ENCODE measurements around the gene R3HDM1. TPM values are rescaled to one million over a fixed set of nuclear protein-coding genes. Genes with fewer than 3 reads are reported as not detected.
A peak's percentile ranks its signal among the peaks of the same experiment; 100 is the strongest.
"Not testable (repeated sequence)": the region's sequence is repeated elsewhere in the genome, so short reads cannot be mapped to it uniquely, and the experiment has no call there.

Gene R3HDM1
- total and polyA plus RNA-seq, 4 experiments from 2014 or later: 8.2 to 42.3 (median 32.2) TPM

DNA sequence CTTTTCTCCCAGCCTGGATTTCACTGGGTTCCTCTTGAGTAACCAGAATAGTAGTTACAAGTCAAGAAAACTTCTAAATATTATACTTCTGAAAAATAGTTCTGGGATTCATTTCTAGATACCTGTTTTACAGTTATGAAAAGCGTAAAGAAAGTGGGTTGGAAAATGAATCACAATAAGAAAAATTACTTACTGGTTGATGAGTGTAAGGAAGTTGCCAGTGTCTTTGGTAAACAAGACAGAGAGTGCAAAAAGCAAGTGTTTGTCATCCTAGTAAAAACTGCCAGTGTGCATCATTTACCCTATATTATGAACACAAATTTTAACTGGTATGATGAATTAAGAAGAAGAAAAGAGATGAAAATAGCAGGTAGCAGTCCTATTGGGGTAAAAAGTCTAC lies 88.9 kb downstream of the R3HDM1 start:
- Histone ChIP-seq H3K27me3 (ENCODE audit: insufficient read depth, low read length) (no peaks in the 10 kb centered on the region), H3K4me3 (ENCODE audit: low read length in 2 of 2) (no peak overlapping the region), H3K36me3 (ENCODE audit: insufficient read depth, low read length) (no peaks in the 10 kb centered on the region), H3K4me1 (ENCODE audit: insufficient read depth, low read length) (no peaks in the 10 kb centered on the region), H3K9me3 (ENCODE audit: control insufficient read depth in 1 of 2, low read length in 2 of 2) (no peaks in the 10 kb centered on the region), H3K27ac (ENCODE audit: low read depth, low read length) (no peak overlapping the region)
- DNase-seq: no peak
- ChIA-PET CTCF (ENCODE audit: partially characterized antibody) (interaction anchor here (1.1 kb wide), 1 partner anchor 616 kb away, joined by 3 read pairs; no protein-coding TSS in a partner anchor), POLR2A (ENCODE audit: partially characterized antibody) (no interaction called here)
- Mint-ChIP-seq H3K36me3 (peaks cover 23 to 36% of the 10 kb centered on the region in 2 donors), H3K27ac (no peak overlapping the region), H3K4me3 (no peak overlapping the region), H3K9me3 (no peaks in the 10 kb centered on the region), H3K4me1 (no peaks in the 10 kb centered on the region), H3K27me3 (no peaks in the 10 kb centered on the region)
- intact Hi-C loops (cut with micrococcal nuclease): no loop called here

- POLR2A ChIA-PET (ENCODE audit: partially characterized antibody): no interaction called here
- no peak for DNase-seq
Observed at GRCh38 chr2:135629520-135629919, 98.2 kb downstream of the R3HDM1 start.

GRCh38 chr2:135630034-135630433 lies 98.8 kb downstream of the R3HDM1 start:
- H3K9me3 Mint-ChIP-seq; H3K4me1 ChIP-seq (ENCODE audit: insufficient read depth, low read length); H3K9me3 ChIP-seq (ENCODE audit: control insufficient read depth in 1 of 2, low read length in 2 of 2); H3K4me3 Mint-ChIP-seq; H3K27me3 Mint-ChIP-seq; CTCF ChIA-PET (ENCODE audit: partially characterized antibody); intact Hi-C loops (cut with micrococcal nuclease); H3K4me1 Mint-ChIP-seq; H3K27me3 ChIP-seq (ENCODE audit: insufficient read depth, low read length); H3K27ac ChIP-seq (ENCODE audit: low read depth, low read length); POLR2A ChIA-PET (ENCODE audit: partially characterized antibody); H3K36me3 ChIP-seq (ENCODE audit: insufficient read depth, low read length); H3K27ac Mint-ChIP-seq; DNase-seq; H3K4me3 ChIP-seq (ENCODE audit: low read length in 2 of 2): not testable (repeated sequence)
- H3K36me3 Mint-ChIP-seq: peaks cover 12 to 20% of the 10 kb centered on the region in 2 donors

More at GRCh38 chr2:135629520-135629919, 98.2 kb downstream of the R3HDM1 start:
- no peak overlapping the region for H3K27ac ChIP-seq (ENCODE audit: low read depth, low read length)
- Mint-ChIP-seq H3K4me3 (no peak overlapping the region), H3K4me1 (no peaks in the 10 kb centered on the region), H3K9me3 (no peaks in the 10 kb centered on the region), H3K27ac (no peak overlapping the region), H3K36me3 (peaks cover 17 to 24% of the 10 kb centered on the region in 2 donors), H3K27me3 (no peaks in the 10 kb centered on the region)
- no peaks in the 10 kb centered on the region for H3K27me3 ChIP-seq (ENCODE audit: insufficient read depth, low read length)
- intact Hi-C loops (cut with micrococcal nuclease): no loop called here
- H3K36me3 ChIP-seq (ENCODE audit: insufficient read depth, low read length): no peaks in the 10 kb centered on the region
- H3K4me1 ChIP-seq (ENCODE audit: insufficient read depth, low read length): no peaks in the 10 kb centered on the region
- CTCF ChIA-PET (ENCODE audit: partially characterized antibody): no interaction called here
- no peaks in the 10 kb centered on the region for H3K9me3 ChIP-seq (ENCODE audit: control insufficient read depth in 1 of 2, low read length in 2 of 2)
- no peak overlapping the region for H3K4me3 ChIP-seq (ENCODE audit: low read length in 2 of 2)

- no peaks in the 10 kb centered on the region for H3K27me3 Mint-ChIP-seq
- POLR2A ChIA-PET (ENCODE audit: partially characterized antibody): no interaction called here
- H3K9me3 Mint-ChIP-seq: no peaks in the 10 kb centered on the region
Observed at GRCh38 chr2:135630488-135630887, 99.2 kb downstream of the R3HDM1 start.

GRCh38 chr2:135633582-135633981 lies 102.3 kb downstream of the R3HDM1 start:
- no peak overlapping the region for H3K27ac Mint-ChIP-seq
- H3K9me3 Mint-ChIP-seq: no peaks in the 10 kb centered on the region
- H3K36me3 Mint-ChIP-seq: peaks cover 23 to 43% of the 10 kb centered on the region in 2 donors
- DNase-seq: no peak
- H3K27me3 Mint-ChIP-seq: no peaks in the 10 kb centered on the region
- POLR2A ChIA-PET (ENCODE audit: partially characterized antibody): interaction anchor here (1.1 kb wide), 1 partner anchor 103 kb away, joined by 3 read pairs; the partner anchor contains the start of genes R3HDM1 and ZRANB3
- Histone ChIP-seq H3K27me3 (ENCODE audit: insufficient read depth, low read length) (no peaks in the 10 kb centered on the region), H3K4me3 (ENCODE audit: low read length in 2 of 2) (no peak overlapping the region), H3K4me1 (ENCODE audit: insufficient read depth, low read length) (no peaks in the 10 kb centered on the region), H3K27ac (ENCODE audit: low read depth, low read length) (no peak overlapping the region), H3K9me3 (ENCODE audit: control insufficient read depth in 1 of 2, low read length in 2 of 2) (no peaks in the 10 kb centered on the region), H3K36me3 (ENCODE audit: insufficient read depth, low read length) (peaks cover 3% of the 10 kb centered on the region)
- H3K4me1 Mint-ChIP-seq: peaks cover 0 to 2% (median under 1%) of the 10 kb centered on the region in 4 donors
- CTCF ChIA-PET (ENCODE audit: partially characterized antibody): interaction anchor here (1.8 kb wide), 1 partner anchor 76 kb away, joined by 6 read pairs; no protein-coding TSS in a partner anchor
- no peak overlapping the region for H3K4me3 Mint-ChIP-seq
- intact Hi-C loops (cut with micrococcal nuclease): no loop called here

More at GRCh38 chr2:135630488-135630887, 99.2 kb downstream of the R3HDM1 start:
- H3K9me3 ChIP-seq (ENCODE audit: control insufficient read depth in 1 of 2, low read length in 2 of 2): no peaks in the 10 kb centered on the region
- Mint-ChIP-seq H3K27ac (peak overlapping the region in 3 of 7 donors; percentile 19 to 43 (median 37)), H3K36me3 (peaks cover 10 to 23% of the 10 kb centered on the region in 2 donors), H3K4me1 (no peaks in the 10 kb centered on the region), H3K4me3 (no peak overlapping the region)
- H3K4me1 ChIP-seq (ENCODE audit: insufficient read depth, low read length): no peaks in the 10 kb centered on the region
- CTCF ChIA-PET (ENCODE audit: partially characterized antibody): no interaction called here
- H3K4me3 ChIP-seq (ENCODE audit: low read length in 2 of 2): no peak overlapping the region
- no peak for DNase-seq
- intact Hi-C loops (cut with micrococcal nuclease): no loop called here
- no peaks in the 10 kb centered on the region for H3K27me3 ChIP-seq (ENCODE audit: insufficient read depth, low read length)
- no peak overlapping the region for H3K27ac ChIP-seq (ENCODE audit: low read depth, low read length)
- H3K36me3 ChIP-seq (ENCODE audit: insufficient read depth, low read length): no peaks in the 10 kb centered on the region

DNA sequence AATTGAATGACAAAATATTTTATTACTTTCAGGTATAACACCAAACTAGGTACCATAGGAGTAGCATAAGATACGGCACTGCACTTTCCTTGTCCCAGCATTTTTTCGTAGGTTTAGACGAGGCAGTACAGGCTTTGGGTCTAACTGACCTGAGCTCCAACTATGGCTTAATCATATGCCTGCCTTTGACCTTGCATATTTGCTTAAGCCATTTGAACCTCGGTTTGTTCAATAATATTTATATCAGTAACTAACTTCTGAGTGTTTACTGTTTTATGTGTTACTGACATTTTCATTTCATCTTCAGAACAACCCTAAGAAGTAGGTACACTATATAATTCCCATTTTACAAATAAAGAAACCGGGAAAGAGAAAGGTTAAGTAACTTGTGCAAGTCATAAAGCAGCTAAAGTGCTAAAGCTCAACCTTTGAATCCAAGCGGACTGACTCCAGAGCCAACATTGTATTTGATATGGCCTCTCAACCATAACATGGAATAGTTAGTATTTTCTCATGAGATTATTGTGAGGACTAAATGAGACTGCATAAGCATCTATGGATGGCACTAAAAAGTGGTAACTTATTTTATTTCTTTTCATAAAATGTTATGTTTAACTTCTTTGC lies 104.0 kb downstream of the R3HDM1 start:
- H3K4me1 ChIP-seq (ENCODE audit: insufficient read depth, low read length): no peaks in the 10 kb centered on the region
- H3K27ac ChIP-seq (ENCODE audit: low read depth, low read length): no peak overlapping the region
- no peak overlapping the region for H3K4me3 ChIP-seq (ENCODE audit: low read length in 2 of 2)
- Mint-ChIP-seq H3K4me3 (no peak overlapping the region), H3K4me1 (peaks cover 0 to 2% (median under 1%) of the 10 kb centered on the region in 4 donors), H3K36me3 (peaks cover 23 to 53% of the 10 kb centered on the region in 2 donors), H3K27me3 (no peaks in the 10 kb centered on the region), H3K27ac (no peak overlapping the region), H3K9me3 (no peaks in the 10 kb centered on the region)
- H3K27me3 ChIP-seq (ENCODE audit: insufficient read depth, low read length): no peaks in the 10 kb centered on the region
- intact Hi-C loops (cut with micrococcal nuclease): no loop called here
- POLR2A ChIA-PET (ENCODE audit: partially characterized antibody): no interaction called here
- no peak for DNase-seq
- CTCF ChIA-PET (ENCODE audit: partially characterized antibody): interaction anchor here (2.2 kb wide), 1 partner anchor 631 kb away, joined by 5 read pairs; no protein-coding TSS in a partner anchor
- no peaks in the 10 kb centered on the region for H3K9me3 ChIP-seq (ENCODE audit: control insufficient read depth in 1 of 2, low read length in 2 of 2)
- peaks cover 7% of the 10 kb centered on the region for H3K36me3 ChIP-seq (ENCODE audit: insufficient read depth, low read length)

DNA sequence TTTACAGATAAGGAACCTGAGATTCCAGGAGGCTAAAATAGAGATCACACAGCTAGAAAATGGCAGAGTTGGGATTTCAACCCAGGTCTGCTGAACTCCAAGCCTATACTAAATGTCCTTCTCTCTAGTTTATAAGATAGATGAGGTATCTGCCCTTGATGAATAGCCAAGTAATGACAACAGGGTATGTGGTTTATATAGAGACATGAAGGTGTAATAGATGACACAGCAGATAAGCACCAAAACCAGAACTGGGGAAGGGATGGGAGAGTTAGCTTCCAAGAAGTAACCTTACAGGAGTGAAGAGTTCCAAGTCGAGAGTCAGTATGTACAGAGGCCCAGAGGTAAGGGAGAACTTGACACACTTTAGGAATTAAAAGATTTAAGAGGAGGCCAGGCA lies 105.7 kb downstream of the R3HDM1 start:
- H3K27me3 ChIP-seq (ENCODE audit: insufficient read depth, low read length): no peaks in the 10 kb centered on the region
- H3K9me3 Mint-ChIP-seq: no peaks in the 10 kb centered on the region
- ChIA-PET CTCF (ENCODE audit: partially characterized antibody) (no interaction called here), POLR2A (ENCODE audit: partially characterized antibody) (no interaction called here)
- no peaks in the 10 kb centered on the region for H3K9me3 ChIP-seq (ENCODE audit: control insufficient read depth in 1 of 2, low read length in 2 of 2)
- intact Hi-C loops (cut with micrococcal nuclease): no loop called here
- H3K27ac Mint-ChIP-seq: peak overlapping the region in 3 of 7 donors; percentile 3 to 54 (median 46)
- H3K4me3 Mint-ChIP-seq: no peak overlapping the region
- H3K4me3 ChIP-seq (ENCODE audit: low read length in 2 of 2): no peak overlapping the region
- peaks cover 7% of the 10 kb centered on the region for H3K36me3 ChIP-seq (ENCODE audit: insufficient read depth, low read length)
- H3K36me3 Mint-ChIP-seq: peaks cover 29 to 54% of the 10 kb centered on the region in 2 donors
- DNase-seq: no peak
- H3K27ac ChIP-seq (ENCODE audit: low read depth, low read length): no peak overlapping the region
- H3K27me3 Mint-ChIP-seq: no peaks in the 10 kb centered on the region
- H3K4me1 ChIP-seq (ENCODE audit: insufficient read depth, low read length): no peaks in the 10 kb centered on the region
- H3K4me1 Mint-ChIP-seq: peaks cover 0 to 2% (median under 1%) of the 10 kb centered on the region in 4 donors

Measured in CD4-positive, alpha-beta memory T cell (primary cell).